HepG2 (cell line): ENCODE results near the gene EFEMP2. TPM values are rescaled to one million over a fixed set of nuclear protein-coding genes. Genes with fewer than 3 reads are reported as not detected.

Experiments
- ATAC-seq: fragments of 200-7000 bp; cut with Tn5 transposase; 3 replicates; pipeline ENCODE4 v1.9.1; 2020; ENCODE audit warnings: mild to moderate bottlenecking, moderate library complexity
- BruUV-seq: library from RNA; stranded (reverse); fragments of 400-500 nt; replicated peaks from 2 replicates; lab custom pipeline; 2021; lab: Mats Ljungman, UMichigan
- CTCF ChIA-PET: fragments of 300-600 bp; formaldehyde crosslinking; extraction: SDS; loops from one replicate; lab custom pipeline; 2021; ENCODE audit warnings: low total read pairs, inconsistent platforms, low intra/inter-chr PET ratio; lab: Yijun Ruan, JAX
- POLR2A ChIA-PET: fragments of 350-600 bp; sonication (Branson Sonifier 250); formaldehyde crosslinking; loops from one replicate; lab custom pipeline; 2020; ENCODE audit warnings: antibody characterized with exemption, inconsistent platforms; lab: Yijun Ruan, JAX
- DNase-seq: peaks from one replicate; pipeline ENCODE4 v3.0.0-alpha.2; 2015; ENCODE audit warnings: low spot score
- FAIRE-seq: peaks from 3 replicates; lab custom pipeline; 2011; peaks lifted over from hg19 to GRCh38; lab: Jason Lieb, UNC
- H2AFZ ChIP-seq: one replicate; pipeline ENCODE4 v1.6.1; 2011; ENCODE audit warnings: low read length, inconsistent platforms
- H3K27ac ChIP-seq: fragments of 300-600 bp; 3 replicates; pipeline ENCODE4 v1.8.0; 2011; ENCODE audit warnings: mixed run types, mild to moderate bottlenecking, mixed read lengths, low read length, inconsistent platforms; ENCODE audit not compliant: insufficient read depth; ENCODE audit errors: extremely low read length
- H3K27me3 ChIP-seq, 2 experiments: fragments of 200-600 bp in 1 of 2; 2 replicates in 1 of 2; 3 replicates in 1 of 2; pipeline versions ENCODE4 v1.6.0 to v1.8.0; 2011; ENCODE audit warnings: low read length in 2 of 2, mild to moderate bottlenecking in 2 of 2, moderate library complexity in 2 of 2, inconsistent platforms in 1 of 2; ENCODE audit not compliant: insufficient read depth in 2 of 2, control insufficient read depth in 1 of 2
- H3K36me3 ChIP-seq, 2 experiments: fragments of 200-600 bp in 1 of 2; replicated peaks in 1 of 2; 2 replicates in 1 of 2; 3 replicates in 1 of 2; pipeline versions ENCODE4 v1.5.1 to v1.8.0; 2011; ENCODE audit warnings: low read length in 2 of 2, inconsistent platforms in 1 of 2; ENCODE audit not compliant: insufficient read depth in 2 of 2, control insufficient read depth in 1 of 2
- H3K4me1 ChIP-seq: 2 replicates; pipeline ENCODE4 v1.5.1; 2012; ENCODE audit warnings: low read length, inconsistent platforms; ENCODE audit not compliant: insufficient read depth
- H3K4me2 ChIP-seq: 2 replicates; pipeline ENCODE4 v1.6.0; 2011; ENCODE audit warnings: low read depth, low read length, inconsistent platforms
- H3K4me3 ChIP-seq, 3 experiments: fragments of 200-600 bp in 1 of 3; sonication (generic), shearing (Covaris generic) in 1 of 3; replicated peaks in 1 of 3; 2 replicates each; pipeline ENCODE4 v1.5.1; 2011 to 2016; ENCODE audit warnings: low read length in 3 of 3, inconsistent platforms in 2 of 3, low read depth in 2 of 3, mild to moderate bottlenecking in 2 of 3, control low read depth in 1 of 3, mixed read lengths in 1 of 3; ENCODE audit not compliant: insufficient read depth in 1 of 3
- H3K79me2 ChIP-seq: one replicate; pipeline ENCODE4 v1.6.1; 2011; ENCODE audit warnings: low read length, inconsistent platforms; ENCODE audit not compliant: insufficient read depth
- H3K9ac ChIP-seq: 2 replicates; pipeline ENCODE4 v1.6.0; 2011; ENCODE audit warnings: mild to moderate bottlenecking, low read depth, low read length, inconsistent platforms; ENCODE audit not compliant: insufficient read depth
- H3K9me3 ChIP-seq: 2 replicates; pipeline ENCODE4 v1.5.1; 2012; ENCODE audit warnings: mild to moderate bottlenecking, low read length
- H4K20me1 ChIP-seq: 2 replicates; pipeline ENCODE4 v1.6.0; 2011; ENCODE audit warnings: inconsistent platforms, mild to moderate bottlenecking, low read length, moderate library complexity; ENCODE audit not compliant: insufficient read depth
- GATA4 ChIP-seq: sonication (generic); IDR thresholded peaks from 2 replicates; pipeline ENCODE4 v1.6.1; 2016; ENCODE audit warnings: antibody characterized with exemption, low read depth, borderline replicate concordance
- MYC ChIP-seq: sonication (generic); formaldehyde crosslinking; IDR thresholded peaks from 2 replicates; pipeline ENCODE4 v1.9.0; 2021; ENCODE audit warnings: missing genetic modification reagents, borderline replicate concordance
- POLR2AphosphoS2 ChIP-seq: IDR thresholded peaks from 2 replicates; pipeline ENCODE4 v1.6.1; 2011; ENCODE audit warnings: low read depth, low read length, improper control_type of control experiment
- ZBTB40 ChIP-seq, 2 experiments: fragments of 450-650 bp in 1 of 2; sonication (generic) in 1 of 2; formaldehyde crosslinking in 1 of 2; IDR thresholded peaks; 2 replicates each; pipeline versions ENCODE4 v1.6.1 to v1.8.0; 2016 to 2022; ENCODE audit warnings: antibody characterized with exemption in 1 of 2, mild to moderate bottlenecking in 1 of 2, missing genetic modification reagents in 1 of 2
- ZNF768 ChIP-seq: sonication (generic); formaldehyde crosslinking; IDR thresholded peaks from 2 replicates; pipeline ENCODE4 v1.4.0; 2020; ENCODE audit warnings: missing genetic modification reagents
- WGBS: methylation state at CpG from one replicate; pipeline ENCODE4 v1.1.6; 2017; ENCODE audit warnings: low lambda C conversion rate; 5-methylcytosine and 5-hydroxymethylcytosine counted together
- in situ Hi-C: cut with HindIII; loops from 2 replicates; pipeline ENCODE4 v1.10.0; 2017; ENCODE audit warnings: low pct_unique_long_range_greater_than_20kb; ENCODE audit not compliant: extremely low pct_ligation_motif_present
- intact Hi-C: fragments of 100-400 bp; cut with micrococcal nuclease; formaldehyde crosslinking; loops from one replicate; pipeline ENCODE4 v1.10.0; 2022; ENCODE audit not compliant: unreplicated experiment
- polyA plus RNA-seq, 8 experiments: library from polyadenylated mRNA; depleted of rRNA in 3 of 8; stranded (reverse) in 7 of 8; unstranded in 1 of 8; fragments of >200 nt; fragmentation: Illumina TruSeq in 4 of 8; extraction: Trizol in 4 of 8; gene quantifications; 2 replicates each; pipeline versions ENCODE4 v1.2.1 to v1.2.3, GENCODE V29; 2011 to 2016; ENCODE audit warnings: low read depth in 4 of 8, missing spikeins in 1 of 8, mixed read lengths in 1 of 8; ENCODE audit not compliant: insufficient read depth in 1 of 8
- total RNA-seq, 5 experiments: library from RNA; depleted of rRNA; stranded (reverse); fragments of >200 nt; fragmentation: Illumina TruSeq; extraction: Trizol; gene quantifications; 2 replicates each; pipeline ENCODE4 v1.2.3, GENCODE V29; 2016; ENCODE audit warnings: low read depth in 1 of 5

Gene EFEMP2
- total and polyA plus RNA-seq, 2 of the 13 experiments (the other 11 are each of a cell fraction or from before 2014, with no cell fraction given), result 7.4 to 29.7 TPM

- no peak overlapping the region for H3K4me3 ChIP-seq
- DNase-seq (no peak), ATAC-seq (no peak), FAIRE-seq (no peak)
- no peaks in the 10 kb centered on the region for H3K9me3 ChIP-seq
- H4K20me1 ChIP-seq, result no peaks in the 10 kb centered on the region
- H3K27ac ChIP-seq, result no peak overlapping the region
- no peaks in the 10 kb centered on the region; a peak in 1 of 5 replicates for H3K27me3 ChIP-seq
- 96% methylated on average over 4 of the region's 4 CpGs for WGBS
- CTCF ChIA-PET, result no interaction called here
- TF ChIP-seq GATA4, result no peak
- no peak for TF ChIP-seq MYC (CRISPR knock-in tag)
- peak; percentile 72 for TF ChIP-seq ZNF768
- peaks cover 53% of the 10 kb centered on the region for H3K4me1 ChIP-seq
- peaks cover 32% of the 10 kb centered on the region for H3K79me2 ChIP-seq
- in situ Hi-C loops, result no loop called here
- H3K9ac ChIP-seq, result no peak overlapping the region
- peaks cover 8 to 18% of the 10 kb centered on the region in 2 experiments; a peak in 4 of 5 replicates for H3K36me3 ChIP-seq
- POLR2A ChIA-PET, result interaction anchor here (0.6 to 1.4 kb wide), 3 partner anchors 9 to 43 kb away, joined by 3 to 8 read pairs (median 3); partner anchors contain the start of gene FIBP
- no peak overlapping the region for H2AFZ ChIP-seq
- no peak overlapping the region for H3K4me2 ChIP-seq
- no TSS peak for BruUV-seq
- intact Hi-C loops, result no loop called here
Observed at GRCh38 chr11:65897020-65897471, 24.4 kb upstream of the EFEMP2 start.

- DNase-seq (no peak), FAIRE-seq (no peak)
- CTCF ChIA-PET, result no interaction called here
- Histone ChIP-seq H3K4me3 (no peak overlapping the region), H4K20me1 (no peaks in the 10 kb centered on the region), H3K4me1 (peaks cover 51% of the 10 kb centered on the region), H3K4me2 (no peak overlapping the region), H2AFZ (no peak overlapping the region), H3K9ac (no peak overlapping the region), H3K27me3 (no peaks in the 10 kb centered on the region; a peak in 1 of 5 replicates), H3K36me3 (peaks cover 8 to 18% of the 10 kb centered on the region in 2 experiments; a peak in 4 of 5 replicates)
- no TSS peak for BruUV-seq
- in situ Hi-C loops, result no loop called here
- WGBS, result 96% methylated on average over 14 of the region's 14 CpGs
- TF ChIP-seq POLR2AphosphoS2 (peak; percentile 47; the same call in 1 of the 2 replicates), ZBTB40 (IDR thresholded peaks at IDR 0.05) (no peak), ZBTB40 (CRISPR knock-in tag; IDR thresholded peaks at IDR 0.05) (no peak)
- TF ChIP-seq, all 625 proteins: peak for 1
- Histone ChIP-seq H3K79me2 (peaks cover 32% of the 10 kb centered on the region), H3K9me3 (no peaks in the 10 kb centered on the region), H3K27ac (no peak overlapping the region)
- no peak for ATAC-seq
- intact Hi-C loops, result no loop called here
- POLR2A ChIA-PET, result interaction anchor here (1.4 kb wide), 1 partner anchor 8 kb away, joined by 8 read pairs; the partner anchor contains the start of gene FIBP
Observed at GRCh38 chr11:65896034-65896999, 23.7 kb upstream of the EFEMP2 start.
